Lower lobe of right lung (tissue), 2 donors: ENCODE data around the gene ZNF320. TPM values are rescaled to one million over a fixed set of nuclear protein-coding genes. Genes with fewer than 3 reads are reported as not detected.
"Not testable (repeated sequence)": the region's sequence is repeated elsewhere in the genome, so short reads cannot be mapped to it uniquely, and the experiment has no call there.

Source experiments
- ATAC-seq, 2 donors: fragments of 200-7000 bp; cut with Tn5 transposase; one replicate each; pipeline ENCODE4 v1.9.1; 2020 to 2022; ENCODE audit warnings: mild to moderate bottlenecking in 2 of 2, moderate library complexity in 2 of 2
- DNase-seq: peaks from one replicate; pipeline ENCODE4 v3.0.0-alpha.2; 2020
- H3K27ac ChIP-seq: fragments of 200-600 bp; one replicate; pipeline ENCODE4 v1.8.0; 2022
- H3K27me3 ChIP-seq: fragments of 200-600 bp; one replicate; pipeline ENCODE4 v1.8.0; 2022; ENCODE audit warnings: low read depth
- H3K36me3 ChIP-seq: fragments of 200-600 bp; one replicate; pipeline ENCODE4 v1.8.0; 2022; ENCODE audit warnings: mild to moderate bottlenecking
- H3K4me1 ChIP-seq: fragments of 200-600 bp; one replicate; pipeline ENCODE4 v1.8.0; 2022
- H3K4me3 ChIP-seq: fragments of 200-600 bp; one replicate; pipeline ENCODE4 v1.8.0; 2022; ENCODE audit warnings: mild to moderate bottlenecking
- H3K9me3 ChIP-seq: fragments of 200-600 bp; one replicate; pipeline ENCODE4 v1.8.0; 2022
- intact Hi-C: fragments of 100-400 bp; cut with DNase I; formaldehyde crosslinking; loops from one replicate; pipeline ENCODE4 v1.11.0; 2022
- total RNA-seq: library from RNA; stranded (reverse); fragmentation: NEBNext Ultra II Directional; extraction: Animal tissue kit (Norgen Biotek cat#: 25700); gene quantifications from one replicate; pipeline ENCODE4 v1.2.1, GENCODE V29; 2021
- TF ChIP-seq, protein P1 (sequence below): fragments of 200-600 bp; IDR thresholded peaks from one replicate; pipeline ENCODE4 v1.8.0; 2022; ENCODE audit warnings: antibody characterized with exemption, mild to moderate bottlenecking
- donor health status: DM: no; HTN: yes; CAD: no; lungs with severe emphysema.

The ZNF320 gene
- total RNA-seq, 1 donor from 2014 or later: 19.7 TPM

DNA sequence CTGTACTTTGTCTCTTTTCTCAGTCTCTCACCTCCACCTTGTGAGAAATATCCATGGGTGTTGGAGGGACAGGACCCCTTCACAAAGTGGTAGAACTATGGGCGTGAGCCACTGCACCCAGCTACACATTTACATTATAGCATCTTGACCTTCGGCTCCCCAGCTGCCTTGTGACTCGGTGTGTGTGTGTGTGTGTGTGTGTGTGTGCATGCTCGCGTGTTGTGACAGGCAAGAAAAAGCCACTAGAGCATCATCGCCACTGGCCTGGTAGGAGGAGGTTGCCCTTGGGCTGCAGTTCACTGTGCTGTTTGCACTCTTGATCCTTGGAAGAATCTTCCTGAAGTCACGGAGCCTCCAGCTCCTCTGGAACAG, 39.5 kb upstream of the ZNF320 start:
- intact Hi-C loops: no loop called here
- peaks cover 28% of the 10 kb centered on the region for H3K4me1 ChIP-seq
- TF ChIP-seq, protein P1, sequence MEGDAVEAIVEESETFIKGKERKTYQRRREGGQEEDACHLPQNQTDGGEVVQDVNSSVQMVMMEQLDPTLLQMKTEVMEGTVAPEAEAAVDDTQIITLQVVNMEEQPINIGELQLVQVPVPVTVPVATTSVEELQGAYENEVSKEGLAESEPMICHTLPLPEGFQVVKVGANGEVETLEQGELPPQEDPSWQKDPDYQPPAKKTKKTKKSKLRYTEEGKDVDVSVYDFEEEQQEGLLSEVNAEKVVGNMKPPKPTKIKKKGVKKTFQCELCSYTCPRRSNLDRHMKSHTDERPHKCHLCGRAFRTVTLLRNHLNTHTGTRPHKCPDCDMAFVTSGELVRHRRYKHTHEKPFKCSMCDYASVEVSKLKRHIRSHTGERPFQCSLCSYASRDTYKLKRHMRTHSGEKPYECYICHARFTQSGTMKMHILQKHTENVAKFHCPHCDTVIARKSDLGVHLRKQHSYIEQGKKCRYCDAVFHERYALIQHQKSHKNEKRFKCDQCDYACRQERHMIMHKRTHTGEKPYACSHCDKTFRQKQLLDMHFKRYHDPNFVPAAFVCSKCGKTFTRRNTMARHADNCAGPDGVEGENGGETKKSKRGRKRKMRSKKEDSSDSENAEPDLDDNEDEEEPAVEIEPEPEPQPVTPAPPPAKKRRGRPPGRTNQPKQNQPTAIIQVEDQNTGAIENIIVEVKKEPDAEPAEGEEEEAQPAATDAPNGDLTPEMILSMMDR: no peak
- H3K36me3 ChIP-seq: peaks cover 4% of the 10 kb centered on the region
- no peak overlapping the region for H3K27ac ChIP-seq
- DNase-seq (no peak), ATAC-seq (no peak)
- no peaks in the 10 kb centered on the region for H3K27me3 ChIP-seq
- H3K4me3 ChIP-seq: no peak overlapping the region
- no peaks in the 10 kb centered on the region for H3K9me3 ChIP-seq

DNA sequence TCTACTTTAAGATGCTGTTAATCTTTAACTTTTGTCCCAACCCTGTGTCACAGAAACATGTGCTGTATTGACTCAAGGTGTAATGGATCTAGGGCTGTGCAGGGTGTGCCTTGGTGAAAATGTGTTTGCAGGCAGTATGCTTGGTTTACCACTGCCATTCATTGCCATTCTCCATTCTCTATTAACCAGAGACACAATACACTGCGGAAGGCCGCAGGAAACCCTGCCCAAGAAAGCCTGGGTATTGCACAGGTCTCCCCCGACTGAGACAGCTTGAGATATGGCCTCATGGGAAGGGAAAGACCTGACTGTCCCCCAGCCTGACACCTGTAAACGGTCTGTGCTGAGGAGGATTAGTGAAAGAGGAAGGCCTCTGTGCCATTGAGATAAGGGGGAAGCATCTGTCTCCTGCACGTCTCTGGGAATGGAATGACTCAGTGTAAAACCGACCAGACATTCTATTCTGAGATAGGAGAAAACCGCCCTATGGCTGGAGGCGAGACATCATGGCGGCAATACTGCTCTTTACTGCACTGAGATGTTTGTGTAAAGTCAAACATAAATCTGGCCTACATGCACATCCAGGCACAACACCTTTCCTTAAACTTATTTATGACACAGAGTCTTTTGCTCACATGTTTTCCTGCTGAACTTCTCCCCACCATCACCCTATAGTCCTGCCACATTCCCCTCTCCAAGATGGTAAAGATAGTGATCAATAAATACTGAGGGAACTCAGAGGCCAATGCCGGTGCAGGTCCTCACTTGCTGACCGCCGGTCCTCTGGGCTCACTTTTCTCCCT, 38.9 kb upstream of the ZNF320 start:
- intact Hi-C loops: no loop called here
- Histone ChIP-seq H3K4me3 (no peak overlapping the region), H3K27me3 (no peaks in the 10 kb centered on the region), H3K27ac (no peak overlapping the region), H3K9me3 (no peaks in the 10 kb centered on the region), H3K4me1 (peaks cover 23% of the 10 kb centered on the region), H3K36me3 (peaks cover 4% of the 10 kb centered on the region)
- DNase-seq (no peak), ATAC-seq (peak; percentile 58 to 81)
- TF ChIP-seq, protein P1: no peak

DNA sequence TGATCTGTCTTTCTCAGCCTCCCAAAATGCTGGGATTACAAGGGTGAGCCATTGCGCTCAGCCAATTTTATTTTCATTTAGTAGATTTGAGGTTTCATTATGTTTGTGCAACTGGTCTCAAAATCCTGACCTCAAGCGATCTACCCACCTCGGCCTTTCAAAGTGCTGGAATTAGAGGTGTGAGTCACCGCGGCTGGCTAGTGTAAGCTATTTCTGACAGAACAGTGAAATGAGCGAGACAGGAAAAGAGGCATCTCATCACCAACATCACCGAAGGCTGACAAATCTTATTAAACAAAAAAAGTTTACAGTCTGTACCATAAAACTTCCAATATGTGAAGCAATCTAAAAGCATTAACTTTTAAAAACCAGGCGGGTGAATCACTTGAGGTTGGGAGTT, 38.0 kb upstream of the ZNF320 start:
- no peaks in the 10 kb centered on the region for H3K9me3 ChIP-seq
- no peak overlapping the region for H3K4me3 ChIP-seq
- intact Hi-C loops: no loop called here
- TF ChIP-seq, protein P1: no peak
- ATAC-seq (peak in 1 of 2 donors; percentile 46), DNase-seq (no peak)
- peaks cover 4% of the 10 kb centered on the region for H3K36me3 ChIP-seq
- H3K27me3 ChIP-seq: no peaks in the 10 kb centered on the region
- H3K27ac ChIP-seq: no peak overlapping the region
- peaks cover 15% of the 10 kb centered on the region for H3K4me1 ChIP-seq

DNA sequence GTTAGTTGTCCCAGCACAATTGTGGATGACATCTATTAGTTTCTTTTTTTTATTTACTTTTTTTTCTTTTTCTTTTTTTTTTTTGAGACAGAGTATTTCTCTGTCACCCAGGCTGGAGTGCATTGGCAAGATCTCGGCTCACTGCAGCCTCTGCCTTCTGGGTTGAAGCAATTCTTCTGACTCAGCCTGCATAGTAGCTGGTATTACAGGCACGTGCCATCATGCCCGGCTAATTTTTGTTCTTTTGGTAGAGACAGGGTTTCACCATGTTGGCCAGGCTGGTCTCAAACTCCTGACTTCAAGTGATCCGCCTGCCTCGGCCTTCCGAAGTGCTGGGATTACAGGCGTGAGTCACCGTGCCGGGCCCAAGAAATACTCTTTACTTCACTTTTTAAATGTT, 27.2 kb upstream of the ZNF320 start:
- Histone ChIP-seq H3K36me3 (peaks cover 19% of the 10 kb centered on the region), H3K4me1 (peaks cover 16% of the 10 kb centered on the region), H3K4me3 (peak overlapping the region; percentile 1)
- DNase-seq, ATAC-seq, H3K27me3 ChIP-seq, H3K9me3 ChIP-seq, intact Hi-C loops, H3K27ac ChIP-seq: not testable (repeated sequence)

DNA sequence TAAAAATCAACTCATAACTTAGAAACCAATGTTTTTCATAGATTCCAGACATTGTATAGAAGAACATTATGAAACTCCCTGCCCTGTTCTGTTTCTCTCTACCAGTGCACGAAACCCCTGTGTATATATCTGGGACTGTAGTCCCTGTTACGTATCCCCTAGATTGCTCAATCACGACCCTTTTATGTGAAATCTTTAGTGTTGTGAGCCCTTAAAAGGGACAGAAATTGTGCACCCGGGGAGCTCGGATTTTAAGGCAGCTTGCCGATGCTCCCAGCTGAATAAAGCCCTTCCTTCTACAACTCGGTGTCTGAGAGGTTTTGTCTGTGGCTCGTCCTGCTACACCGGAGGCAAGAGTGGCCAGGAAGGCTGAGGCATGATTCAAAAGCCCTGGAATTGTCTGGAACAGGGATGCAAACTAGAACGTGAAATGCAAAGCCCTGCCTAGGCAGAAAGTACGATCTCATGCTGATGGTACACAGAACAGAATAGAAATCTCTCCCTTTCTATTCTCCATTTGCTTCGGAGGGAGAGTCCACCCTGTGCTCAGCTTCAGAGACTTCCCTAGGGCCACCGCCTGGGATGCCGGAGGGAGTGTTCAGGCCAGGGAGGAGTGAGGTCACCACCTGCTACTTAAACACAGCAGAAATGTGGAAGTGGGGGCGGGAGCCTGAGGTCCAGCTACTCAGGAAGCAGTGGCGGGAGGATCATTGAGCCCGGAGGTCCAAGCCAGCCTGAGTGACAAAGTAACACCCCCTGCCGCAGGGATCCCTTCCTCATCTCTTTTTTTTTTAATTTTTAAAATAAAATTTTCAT, 26.6 kb upstream of the ZNF320 start:
- ATAC-seq: peak; percentile 81 to 86
- intact Hi-C loops: no loop called here
- Histone ChIP-seq H3K36me3 (peaks cover 12% of the 10 kb centered on the region), H3K27ac (peak overlapping the region; percentile 88), H3K4me3 (peak overlapping the region; percentile 76), H3K27me3 (no peaks in the 10 kb centered on the region), H3K4me1 (peaks cover 16% of the 10 kb centered on the region), H3K9me3 (no peaks in the 10 kb centered on the region)
- TF ChIP-seq, protein P1: no peak
- DNase-seq: peak; percentile 88
